Ovary (tissue), 9 donors: Measurements from ENCODE around the gene CACNA1D. TPM values are rescaled to one million over a fixed set of nuclear protein-coding genes. Genes with fewer than 3 reads are reported as not detected.

Experiments
- DNase-seq, 5 donors: peaks; one replicate each; pipeline ENCODE4 v3.0.0-alpha.2; 2019 to 2020
- H3K27ac ChIP-seq, 2 donors: fragments of 200-600 bp; one replicate each; pipeline versions ENCODE4 v1.5.1 to v1.8.0; 2019 to 2022
- H3K27me3 ChIP-seq: fragments of 200-600 bp; one replicate; pipeline ENCODE4 v1.8.0; 2022
- H3K36me3 ChIP-seq: fragments of 200-600 bp; sonication (generic); one replicate; pipeline ENCODE4 v1.5.1; 2019
- H3K4me1 ChIP-seq: one replicate; pipeline ENCODE4 v1.8.1; 2013; ENCODE audit warnings: mild to moderate bottlenecking, moderate library complexity; ENCODE audit not compliant: insufficient read depth
- H3K4me3 ChIP-seq: fragments of 200-600 bp; sonication (generic); one replicate; pipeline ENCODE4 v1.5.1; 2017
- H3K9me3 ChIP-seq, 2 donors: fragments of 200-600 bp in 1 of 2; sonication (generic) in 1 of 2; one replicate each; pipeline versions ENCODE4 v1.5.1 to v1.8.1; 2013 to 2019; ENCODE audit warnings: mild to moderate bottlenecking in 1 of 2, moderate library complexity in 1 of 2
- CTCF ChIP-seq, 3 donors: fragments of 450-650 bp in 2 of 3; fragments of 200-600 bp in 1 of 3; IDR thresholded peaks; one replicate each; pipeline versions ENCODE4 v1.5.1 to v1.8.0; 2016 to 2022; ENCODE audit warnings: antibody characterized with exemption in 3 of 3, mild to moderate bottlenecking in 1 of 3
- EP300 ChIP-seq: sonication (generic); formaldehyde crosslinking; IDR thresholded peaks from one replicate; pipeline ENCODE4 v1.6.1; 2017; ENCODE audit warnings: antibody characterized with exemption
- POLR2A ChIP-seq: fragments of 450-650 bp; IDR thresholded peaks from one replicate; pipeline ENCODE4 v1.6.1; 2017; ENCODE audit warnings: antibody characterized with exemption, mild to moderate bottlenecking, moderate library complexity
- WGBS, 3 donors: extraction: QIAGEN DNeasy Blood & Tissue Kit in 1 of 3; methylation state at CpG; one replicate each; pipeline versions ENCODE4 v1.1.5 to v1.1.7; 2013 to 2017; 5-methylcytosine and 5-hydroxymethylcytosine counted together
- intact Hi-C, 4 donors: fragments of 100-400 bp; cut with DNase I; formaldehyde crosslinking; loops; one replicate each; pipeline versions ENCODE4 v1.11.0 to v1.15.1; 2022 to 2023
- polyA plus RNA-seq, 2 donors: library from polyadenylated mRNA; stranded (reverse); fragments of 200-250 nt in 1 of 2; fragments of 350-450 nt in 1 of 2; fragmentation: Illumina TruSeq in 1 of 2; extraction: RNeasy Lipid Tissue Mini Kit (QIAGEN cat#74804) in 1 of 2; gene quantifications; one replicate each; pipeline ENCODE4 v1.2.3, GENCODE V29; 2013 to 2014
- total RNA-seq, 7 donors: library from RNA; depleted of rRNA in 2 of 7; stranded (reverse); fragments of >200 nt in 2 of 7; fragmentation: NEBNext Ultra II Directional in 3 of 7; extraction: Animal tissue kit (Norgen Biotek cat#: 25700) in 3 of 7; gene quantifications; one replicate each; pipeline versions ENCODE4 v1.1.0 to v1.2.4, GENCODE V29; 2016 to 2023
- donor health status: DM: no; HTN: no; CAD: no; lungs with moderate emphysema.
- donor health status: DM: no; HTN: no; CAD: no.
- donor health status: Bipolar disorder and iron deficiency.
- donor health status: DM: yes; HTN: yes; CAD: no.
- donor health status: DM: no; HTN: no; CAD: no.
- donor health status: DM: yes; HTN: yes; CAD: no.

CACNA1D gene
- total and polyA plus RNA-seq, 9 donors = 0.23 to 9.3 (median 5.1) TPM

GRCh38 chr3:53688989-53689388 is 194.6 kb downstream of the CACNA1D start:
- 35 to 51% (median 43%) methylated on average over 5 of the region's 5 CpGs for WGBS, 3 donors
- no peak overlapping the region for H3K27ac ChIP-seq
- no peaks in the 10 kb centered on the region for H3K9me3 ChIP-seq
- no peak for TF ChIP-seq CTCF (IDR thresholded peaks at IDR 0.05)
- TF ChIP-seq POLR2A = no peak
- no peak for TF ChIP-seq EP300
- H3K4me3 ChIP-seq = no peak overlapping the region
- H3K36me3 ChIP-seq = no peaks in the 10 kb centered on the region
- intact Hi-C loops = no loop called here
- no peak for DNase-seq
- no peaks in the 10 kb centered on the region for H3K4me1 ChIP-seq
- H3K27me3 ChIP-seq = no peaks in the 10 kb centered on the region

GRCh38 chr3:53689681-53690080 is 195.3 kb downstream of the CACNA1D start:
- Histone ChIP-seq H3K4me1 (no peaks in the 10 kb centered on the region), H3K4me3 (no peak overlapping the region), H3K36me3 (no peaks in the 10 kb centered on the region), H3K9me3 (no peaks in the 10 kb centered on the region), H3K27me3 (no peaks in the 10 kb centered on the region), H3K27ac (no peak overlapping the region)
- intact Hi-C loops = no loop called here
- no peak for DNase-seq
- 71 to 82% (median 74%) methylated on average over 2 of the region's 2 CpGs for WGBS, 3 donors
- no peak for TF ChIP-seq POLR2A
- no peak for TF ChIP-seq EP300
- TF ChIP-seq CTCF (IDR thresholded peaks at IDR 0.05) = no peak

DNA sequence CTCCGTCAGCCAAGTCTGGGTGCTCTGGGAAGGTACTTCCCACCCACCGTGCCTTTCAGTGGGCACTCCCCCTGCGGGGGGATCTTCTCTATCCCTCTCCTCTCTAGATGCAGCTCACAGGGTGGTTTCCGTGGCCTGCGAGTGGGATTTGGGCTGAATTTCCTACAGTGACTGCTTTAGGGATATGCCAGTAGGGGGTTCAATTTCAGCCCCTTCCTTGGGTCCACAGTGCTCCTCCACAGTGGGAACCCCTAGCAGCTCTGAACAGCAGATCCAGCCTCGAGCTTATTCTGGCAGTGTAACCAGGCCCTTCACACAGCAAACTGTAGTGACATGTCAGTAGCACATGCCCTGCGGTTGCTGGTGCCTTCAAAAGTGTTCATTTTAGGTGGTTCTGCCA is 196.1 kb downstream of the CACNA1D start:
- no peaks in the 10 kb centered on the region for H3K9me3 ChIP-seq
- no peak overlapping the region for H3K27ac ChIP-seq
- intact Hi-C loops = no loop called here
- TF ChIP-seq CTCF (IDR thresholded peaks at IDR 0.05) (no peak), EP300 (no peak), POLR2A (no peak)
- no peak for DNase-seq
- no peaks in the 10 kb centered on the region for H3K36me3 ChIP-seq
- H3K4me3 ChIP-seq = no peak overlapping the region
- WGBS, 3 donors = 86 to 88% (median 87%) methylated on average over 7 of the region's 7 CpGs
- no peaks in the 10 kb centered on the region for H3K4me1 ChIP-seq
- no peaks in the 10 kb centered on the region for H3K27me3 ChIP-seq

DNA sequence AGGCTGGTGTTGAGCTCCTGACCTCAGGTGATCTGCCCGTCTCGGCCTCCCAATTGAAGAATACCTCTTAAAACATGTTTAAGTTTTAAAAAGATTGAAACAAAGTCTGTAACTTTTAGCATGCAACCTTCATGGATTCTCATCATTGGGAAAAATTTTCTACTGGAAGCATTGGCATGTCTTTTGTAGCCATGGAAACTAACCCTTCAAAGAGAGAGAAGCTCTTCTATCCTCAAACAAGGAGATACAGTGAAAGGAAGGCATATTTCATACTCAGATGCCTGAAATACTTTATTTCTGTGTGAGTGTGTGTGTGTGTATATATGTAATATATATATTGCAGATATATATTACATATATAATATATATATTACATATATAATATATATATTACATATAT is 196.9 kb downstream of the CACNA1D start:
- Histone ChIP-seq H3K27me3 (no peaks in the 10 kb centered on the region), H3K4me3 (no peak overlapping the region), H3K4me1 (no peaks in the 10 kb centered on the region), H3K27ac (no peak overlapping the region), H3K36me3 (no peaks in the 10 kb centered on the region), H3K9me3 (no peaks in the 10 kb centered on the region)
- no peak for TF ChIP-seq POLR2A
- TF ChIP-seq CTCF (IDR thresholded peaks at IDR 0.05) = no peak
- TF ChIP-seq EP300 = no peak
- no peak for DNase-seq
- intact Hi-C loops = no loop called here
- 97 to 100% (median 97%) methylated on average over 2 of the region's 2 CpGs for WGBS, 3 donors

DNA sequence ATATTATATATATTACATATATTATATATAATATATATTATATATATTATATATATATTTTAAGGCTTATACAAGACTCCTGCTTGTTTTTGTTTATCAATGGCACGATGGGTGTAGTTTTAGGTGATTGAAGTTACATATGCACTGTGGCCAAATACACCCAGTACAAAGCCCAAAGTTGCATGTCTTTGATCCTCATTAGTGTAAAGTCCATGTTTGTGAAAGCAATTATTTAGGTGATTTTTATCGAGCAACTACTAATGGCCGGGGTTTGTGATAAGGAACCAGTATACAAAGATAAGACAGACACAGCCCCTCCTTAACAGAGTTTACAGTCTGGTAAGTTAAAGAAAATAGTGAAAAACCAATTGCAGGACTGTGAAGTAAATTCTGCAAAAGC is 197.5 kb downstream of the CACNA1D start:
- H3K27ac ChIP-seq = no peak overlapping the region
- WGBS, 3 donors = 58 to 74% (median 59%) methylated on average over 3 of the region's 3 CpGs
- no peaks in the 10 kb centered on the region for H3K36me3 ChIP-seq
- TF ChIP-seq POLR2A = no peak
- no peak for TF ChIP-seq CTCF (IDR thresholded peaks at IDR 0.05)
- no peak for TF ChIP-seq EP300
- DNase-seq = no peak
- H3K4me3 ChIP-seq = no peak overlapping the region
- no peaks in the 10 kb centered on the region for H3K27me3 ChIP-seq
- no peaks in the 10 kb centered on the region for H3K9me3 ChIP-seq
- intact Hi-C loops = no loop called here
- no peaks in the 10 kb centered on the region for H3K4me1 ChIP-seq
